ENCODE results near the gene FAM53C.
"Not testable (repeated sequence)": the region's sequence is repeated elsewhere in the genome, so short reads cannot be mapped to it uniquely, and the experiment has no call there.

FAM53C gene

GRCh38 chr5:138337685-138338410 lies at the start of gene FAM53C:
Gene FAM53C, plus strand, starts transcription at chr5:138338266. Its CDS starts 3,070 bp downstream, at chr5:138341336.
- peak; percentile 81 to 90 for DNase-seq (ENCODE audit: low read depth in 2 of 2, low spot score in 1 of 2)

DNA sequence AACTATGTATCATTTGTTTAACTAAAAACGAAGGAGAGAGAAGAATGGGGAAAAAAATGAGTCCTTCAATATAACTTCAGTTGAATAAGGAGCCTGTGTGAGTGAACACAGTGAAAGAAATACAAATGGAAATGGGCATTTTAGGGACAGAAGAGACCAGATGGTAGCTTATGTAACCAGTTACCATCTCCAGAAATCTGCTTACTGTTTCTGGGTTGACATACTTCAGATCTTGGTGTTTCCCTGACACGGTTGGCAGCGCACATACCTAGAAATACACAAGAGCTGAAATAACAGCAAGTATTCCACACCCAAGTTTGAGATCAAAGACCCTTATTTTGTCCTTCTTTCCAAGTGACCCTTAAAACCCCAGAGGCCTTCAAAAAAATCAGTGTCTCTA lies 48.8 kb upstream of the FAM53C start:
- DNase-seq (ENCODE audit: low read depth in 2 of 2, low spot score in 1 of 2), result no peak

GRCh38 chr5:138303372-138303771 lies 34.7 kb upstream of the FAM53C start:
- DNase-seq (ENCODE audit: low read depth in 2 of 2, low spot score in 1 of 2), result no peak

- no peak for DNase-seq (ENCODE audit: low read depth in 2 of 2, low spot score in 1 of 2)
Observed at GRCh38 chr5:138305797-138306196, 32.3 kb upstream of the FAM53C start.

- no peak for DNase-seq (ENCODE audit: low read depth in 2 of 2, low spot score in 1 of 2)
Observed at GRCh38 chr5:138315751-138316278, 22.3 kb upstream of the FAM53C start.

DNA sequence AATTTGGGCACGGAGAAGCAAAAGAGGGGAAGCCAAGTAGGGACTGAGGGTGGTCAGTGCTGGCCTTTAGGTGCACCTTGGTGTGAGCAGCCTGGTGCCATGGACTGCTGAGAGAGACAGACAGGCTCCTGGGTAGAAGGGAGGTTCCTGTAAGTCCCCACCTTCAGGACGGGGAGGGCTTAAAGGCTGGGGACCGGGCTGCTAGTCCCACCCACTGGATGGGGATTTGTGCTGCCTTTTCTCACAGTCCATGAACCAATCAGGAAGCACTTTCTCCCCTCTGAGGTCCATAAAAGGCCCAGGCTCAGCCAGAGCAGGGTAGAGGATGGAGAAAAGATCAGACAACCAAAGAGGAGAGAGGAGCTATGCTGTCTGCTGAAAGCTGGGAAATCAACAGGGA lies 21.7 kb upstream of the FAM53C start:
- DNase-seq (ENCODE audit: low read depth in 2 of 2, low spot score in 1 of 2), result no peak

DNA sequence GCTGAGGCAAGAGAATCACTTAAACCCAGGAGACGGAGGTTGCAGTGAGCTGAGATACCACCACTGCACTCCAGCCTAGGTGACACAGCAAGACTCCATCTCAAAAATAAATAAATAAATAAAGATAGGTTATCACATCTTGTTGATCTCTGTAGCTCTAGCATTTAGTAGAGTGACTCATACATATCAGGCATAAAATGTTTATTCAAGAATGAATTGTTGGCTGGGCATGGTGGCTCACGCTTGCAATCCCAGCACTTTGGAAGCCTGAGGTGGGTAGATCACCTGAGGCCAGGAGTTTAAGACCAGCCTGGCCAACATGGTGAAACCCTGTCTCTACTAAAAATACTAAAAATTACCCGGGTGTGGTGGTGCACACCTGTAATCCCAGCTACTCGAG lies 19.9 kb upstream of the FAM53C start:
- DNase-seq (ENCODE audit: low read depth in 2 of 2, low spot score in 1 of 2), result not testable (repeated sequence)

- DNase-seq (ENCODE audit: low read depth in 2 of 2, low spot score in 1 of 2), result no peak
Observed at GRCh38 chr5:138330813-138331448, 7.1 kb upstream of the FAM53C start.

DNA sequence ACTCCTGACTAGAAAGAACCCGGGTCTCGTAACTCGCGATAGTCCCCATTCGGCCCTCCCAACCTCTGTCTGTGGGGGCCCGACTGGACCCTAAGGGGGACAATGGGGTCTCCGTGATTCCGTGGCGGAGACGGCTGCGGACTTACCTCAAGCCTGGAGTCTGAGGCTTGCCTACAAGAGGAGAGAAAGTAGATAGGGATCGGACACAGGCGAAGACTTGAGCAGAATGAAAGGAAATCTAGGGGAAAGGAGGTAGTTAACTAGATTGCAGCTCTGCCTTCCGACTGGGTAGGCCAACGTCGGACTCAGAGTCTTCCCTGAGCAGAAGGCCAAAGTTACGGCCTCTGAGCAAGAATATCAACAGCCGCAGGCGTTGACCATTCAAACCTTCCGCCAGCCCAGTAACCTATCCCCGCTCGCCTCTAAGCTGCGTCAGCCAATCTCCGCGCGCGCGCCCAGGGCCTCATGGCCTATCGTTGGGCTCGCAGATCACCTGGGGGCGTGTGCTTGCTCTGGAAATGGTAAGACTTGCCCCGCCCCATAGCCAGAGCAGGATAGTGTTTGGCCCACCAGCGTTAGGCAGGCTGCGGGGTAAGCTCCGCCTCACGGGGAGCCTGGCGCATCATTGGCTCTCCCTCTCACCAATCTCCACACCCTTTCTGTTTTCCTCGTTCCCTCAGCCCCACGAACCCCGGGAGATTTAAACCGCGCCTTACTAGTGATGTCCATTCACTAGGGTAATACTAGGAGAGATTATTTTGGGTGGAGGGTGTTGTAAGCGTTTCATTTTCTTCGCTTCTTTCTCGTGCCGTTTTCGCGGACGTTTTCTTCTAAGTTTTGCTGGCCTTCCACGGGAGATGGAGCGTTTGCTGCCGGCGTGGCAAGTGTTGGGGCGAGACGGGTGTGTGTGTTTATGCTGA lies 6.4 kb upstream of the FAM53C start, which contains the start of gene CDC25C:
CDC25C (minus strand) TSS at position 356 of the 920 bp plus-strand sequence. CDS start 624 bp downstream, outside the sequence.
- peak; percentile 86 to 92 for DNase-seq (ENCODE audit: low read depth in 2 of 2, low spot score in 1 of 2)

- no peak for DNase-seq (ENCODE audit: low read depth in 2 of 2, low spot score in 1 of 2)
Observed at GRCh38 chr5:138334867-138335447, 3.1 kb upstream of the FAM53C start.

- DNase-seq (ENCODE audit: low read depth in 2 of 2, low spot score in 1 of 2), result peak in 1 of 2 donors; percentile 38
Observed at GRCh38 chr5:138336952-138337684, 948 bp upstream of the FAM53C start.

GRCh38 chr5:138338411-138339090 lies 485 bp downstream of the FAM53C start:
- no peak for DNase-seq (ENCODE audit: low read depth in 2 of 2, low spot score in 1 of 2)

GRCh38 chr5:138339091-138339456 lies 1.0 kb downstream of the FAM53C start:
- no peak for DNase-seq (ENCODE audit: low read depth in 2 of 2, low spot score in 1 of 2)

- no peak for DNase-seq (ENCODE audit: low read depth in 2 of 2, low spot score in 1 of 2)
Observed at GRCh38 chr5:138339464-138339863, 1.4 kb downstream of the FAM53C start.

- no peak for DNase-seq (ENCODE audit: low read depth in 2 of 2, low spot score in 1 of 2)
Observed at GRCh38 chr5:138340008-138340407, 1.9 kb downstream of the FAM53C start.

- no peak for DNase-seq (ENCODE audit: low read depth in 2 of 2, low spot score in 1 of 2)
Observed at GRCh38 chr5:138344887-138345622, 7.0 kb downstream of the FAM53C start.

DNA sequence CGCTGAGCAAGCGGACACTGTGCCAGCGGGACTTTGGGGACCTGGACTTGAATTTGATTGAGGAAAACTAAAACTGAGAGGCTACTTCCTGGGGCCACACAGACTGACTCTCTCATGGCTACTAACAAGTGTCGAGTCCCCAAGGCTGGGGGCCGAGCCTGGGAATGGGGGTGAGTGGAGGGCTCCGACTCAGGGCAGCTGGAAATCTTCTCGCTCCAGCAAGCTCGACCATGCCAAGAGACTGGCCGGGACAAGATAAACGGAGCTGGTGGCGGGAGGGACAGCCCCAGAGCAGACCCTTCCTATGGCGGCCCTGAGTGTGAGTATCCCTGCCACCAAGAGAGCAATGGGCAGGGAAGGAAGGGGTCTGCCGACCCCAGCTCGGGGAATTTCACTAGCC lies 8.8 kb downstream of the FAM53C start:
- DNase-seq (ENCODE audit: low read depth in 2 of 2, low spot score in 1 of 2), result no peak

- no peak for DNase-seq (ENCODE audit: low read depth in 2 of 2, low spot score in 1 of 2)
Observed at GRCh38 chr5:138349852-138350562, 11.9 kb downstream of the FAM53C start.

GRCh38 chr5:138350563-138350890 lies 12.5 kb downstream of the FAM53C start:
- no peak for DNase-seq (ENCODE audit: low read depth in 2 of 2, low spot score in 1 of 2)

All from stimulated activated CD8-positive, alpha-beta memory T cell treated with anti-CD3 and anti-CD28 coated beads, Interleukin-4, amount 100 ng/mL, for 1 hour (primary cell).